ENCODE data around the gene ETNPPL.

- TF ChIP-seq CTCF (conservative IDR thresholded peaks at IDR 0.05 in 1 of 2, IDR thresholded peaks at IDR 0.05 in 1 of 2; ENCODE audit: extremely low read depth in 1 of 2, insufficient read depth in 1 of 2, low read depth in 1 of 2, low read length in 2 of 2) (no peak), EZH2 (IDR thresholded peaks at IDR 0.05; ENCODE audit: borderline replicate concordance, low read length) (no peak)
Measured at GRCh38 chr4:108779958-108780357, 17.1 kb upstream of the ETNPPL start.

All from mammary epithelial cell (primary cell).